Fibroblast of the conjunctiva (primary cell): ENCODE data around the gene PRKAG2.

Experiments used
- DNase-seq: peaks from one replicate; pipeline ENCODE4 v3.0.0-alpha.2; 2010; ENCODE audit warnings: low read depth

Gene PRKAG2

DNA sequence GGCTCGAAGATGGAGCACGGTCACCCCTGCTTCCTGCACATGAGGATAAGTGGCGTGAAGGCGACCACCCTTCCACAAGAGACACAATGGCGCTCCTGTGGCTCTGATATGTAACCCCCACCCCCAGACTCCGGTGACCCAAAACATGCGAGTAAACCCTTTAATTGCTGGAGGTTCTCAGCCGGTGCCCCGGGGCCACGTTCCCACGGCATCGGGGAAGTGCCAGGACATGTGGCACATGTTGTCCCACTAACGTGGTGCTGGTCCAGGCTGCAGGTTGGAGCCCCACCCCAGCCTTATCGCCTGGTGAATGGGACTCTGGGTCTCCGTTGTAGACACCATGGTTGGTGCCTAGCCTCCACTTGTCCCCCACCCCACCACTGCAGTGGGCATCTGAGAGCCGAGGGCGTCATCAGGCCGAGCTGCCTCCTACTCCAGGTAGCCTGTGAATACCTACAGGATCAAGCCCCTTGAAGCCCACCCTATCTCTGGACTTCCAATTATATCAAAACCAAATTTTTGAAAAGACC lies 132.8 kb downstream of the PRKAG2 start:
- DNase-seq, result no peak

GRCh38 chr7:151743481-151743983 lies 133.4 kb downstream of the PRKAG2 start:
- DNase-seq, result no peak

DNA sequence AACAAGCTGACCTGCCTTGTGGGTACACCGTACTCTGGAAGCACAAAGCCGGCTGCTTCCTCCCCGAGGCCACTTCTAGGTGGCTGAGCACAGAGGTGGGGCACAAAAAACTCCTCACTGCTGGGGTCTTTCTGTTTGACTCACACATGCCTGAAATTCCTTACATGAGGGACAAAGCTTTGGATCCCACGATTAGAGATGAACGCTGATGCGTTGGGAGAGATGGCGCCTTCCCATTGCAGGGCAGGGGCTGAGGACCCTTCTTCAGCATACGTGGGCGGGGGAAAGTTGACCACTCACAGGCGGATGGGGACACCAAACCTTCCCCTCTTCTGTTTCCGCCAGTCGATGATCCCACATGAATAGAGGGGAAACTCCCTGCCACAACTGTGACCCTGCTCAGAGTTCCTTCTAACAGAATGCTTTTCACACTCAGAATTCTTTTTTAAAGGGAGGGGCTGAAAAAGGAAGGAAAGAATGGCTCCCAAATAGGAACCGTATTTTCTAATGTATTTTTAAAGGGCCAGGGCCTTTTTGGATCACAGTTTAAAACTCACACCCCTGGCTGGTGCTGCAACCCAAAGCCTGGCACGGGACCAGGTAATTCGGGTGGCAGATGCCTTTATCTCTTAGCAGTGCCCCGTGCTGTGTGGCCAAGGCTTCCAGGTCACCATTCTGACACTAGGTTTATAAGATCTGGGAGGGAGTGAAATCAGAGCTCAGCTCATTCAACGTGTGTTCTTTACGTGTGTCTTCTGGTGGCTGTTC lies 134.0 kb downstream of the PRKAG2 start:
- no peak for DNase-seq

- DNase-seq, result no peak
Observed at GRCh38 chr7:151741585-151741984, 135.3 kb downstream of the PRKAG2 start.

DNA sequence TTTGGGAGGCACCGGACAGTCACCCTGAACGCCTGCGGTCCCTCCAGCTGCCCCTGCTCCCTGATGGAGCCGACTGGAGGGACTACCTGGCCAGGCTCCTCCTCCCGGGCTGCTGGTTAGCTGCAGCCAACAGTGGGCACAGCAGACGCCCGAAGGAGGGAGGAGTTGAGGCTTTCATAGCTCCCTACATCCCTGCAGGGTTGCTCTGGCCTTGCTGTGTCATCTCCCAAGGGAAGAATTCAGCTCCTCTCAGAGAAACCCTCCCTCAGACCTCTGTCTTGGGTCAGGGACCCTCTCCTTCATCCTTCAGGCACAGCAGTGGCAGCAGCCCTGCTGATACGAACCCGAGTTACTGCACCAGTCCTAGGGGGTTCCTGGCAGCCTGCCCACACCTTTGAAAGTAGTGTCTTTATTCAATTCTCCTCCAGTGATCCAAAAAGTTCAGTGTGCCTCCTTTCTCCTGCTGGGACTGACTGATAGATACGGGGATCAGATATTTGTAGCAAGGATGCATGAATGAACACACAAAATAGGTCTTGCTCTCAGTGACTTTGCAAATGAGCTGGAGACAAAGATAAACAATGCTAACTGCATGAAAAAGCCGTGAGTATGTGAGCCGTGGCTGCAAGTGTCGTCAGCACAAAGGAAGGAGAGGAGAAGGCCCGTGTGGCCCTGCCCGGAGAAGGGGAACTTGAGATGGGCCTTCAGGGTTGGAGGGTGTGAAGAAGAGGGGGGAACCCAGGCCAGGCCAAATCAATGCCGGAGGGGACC lies 136.6 kb downstream of the PRKAG2 start:
- DNase-seq, result no peak

DNA sequence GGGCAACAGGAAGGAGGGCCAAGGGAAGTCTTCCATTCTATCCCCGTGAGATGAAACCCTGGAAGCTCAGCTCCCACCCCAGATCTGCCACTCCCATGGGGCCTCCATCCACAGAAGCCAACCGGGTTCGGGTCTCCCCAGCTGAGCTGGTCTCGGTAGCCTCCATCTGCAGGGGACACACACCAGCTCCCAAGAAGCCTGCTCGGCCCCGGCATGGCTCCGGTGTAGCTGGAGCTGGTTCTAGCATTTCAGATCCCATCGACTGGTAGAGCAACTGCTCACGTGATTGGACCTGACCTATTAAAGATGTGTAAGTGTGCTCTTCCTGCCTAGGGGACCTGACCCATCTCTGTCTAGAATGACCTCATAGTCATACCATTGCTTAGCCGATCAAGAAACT lies 138.0 kb downstream of the PRKAG2 start:
- no peak for DNase-seq

GRCh38 chr7:151736403-151736909 lies 140.5 kb downstream of the PRKAG2 start:
- DNase-seq, result peak; percentile 92

GRCh38 chr7:151735851-151736402 lies 141.0 kb downstream of the PRKAG2 start:
- DNase-seq, result no peak

DNA sequence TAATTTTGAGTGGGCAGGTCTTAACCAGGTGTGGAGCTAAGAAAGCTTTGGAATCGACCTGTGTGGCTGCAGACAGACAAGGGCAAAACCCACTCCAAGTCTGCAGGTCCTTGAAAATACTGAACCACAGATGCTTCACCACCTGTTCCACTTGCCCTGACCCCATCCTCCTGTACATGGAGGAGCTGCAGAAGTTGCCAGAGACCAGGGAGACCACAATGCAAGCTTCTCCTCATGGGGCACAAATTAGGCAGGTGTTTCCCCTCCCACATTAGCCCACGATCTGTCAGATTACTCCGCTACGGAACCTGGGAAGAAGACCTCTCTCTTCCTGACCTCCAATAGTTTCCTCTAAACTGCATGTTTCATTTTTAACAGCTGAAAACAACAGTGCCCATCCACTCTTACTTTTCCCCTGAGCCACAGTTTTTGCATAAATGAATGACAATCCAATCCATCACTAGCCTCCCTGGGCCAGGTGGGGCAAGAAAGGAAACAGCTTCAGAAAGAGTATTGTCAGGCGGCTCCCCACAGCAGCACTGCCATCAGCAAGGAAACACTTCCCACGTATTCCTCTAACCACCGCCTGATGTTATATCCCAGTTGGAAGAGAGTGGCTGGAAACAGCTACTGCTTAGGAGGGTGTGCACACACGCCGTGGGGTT lies 141.6 kb downstream of the PRKAG2 start:
- DNase-seq, result no peak

DNA sequence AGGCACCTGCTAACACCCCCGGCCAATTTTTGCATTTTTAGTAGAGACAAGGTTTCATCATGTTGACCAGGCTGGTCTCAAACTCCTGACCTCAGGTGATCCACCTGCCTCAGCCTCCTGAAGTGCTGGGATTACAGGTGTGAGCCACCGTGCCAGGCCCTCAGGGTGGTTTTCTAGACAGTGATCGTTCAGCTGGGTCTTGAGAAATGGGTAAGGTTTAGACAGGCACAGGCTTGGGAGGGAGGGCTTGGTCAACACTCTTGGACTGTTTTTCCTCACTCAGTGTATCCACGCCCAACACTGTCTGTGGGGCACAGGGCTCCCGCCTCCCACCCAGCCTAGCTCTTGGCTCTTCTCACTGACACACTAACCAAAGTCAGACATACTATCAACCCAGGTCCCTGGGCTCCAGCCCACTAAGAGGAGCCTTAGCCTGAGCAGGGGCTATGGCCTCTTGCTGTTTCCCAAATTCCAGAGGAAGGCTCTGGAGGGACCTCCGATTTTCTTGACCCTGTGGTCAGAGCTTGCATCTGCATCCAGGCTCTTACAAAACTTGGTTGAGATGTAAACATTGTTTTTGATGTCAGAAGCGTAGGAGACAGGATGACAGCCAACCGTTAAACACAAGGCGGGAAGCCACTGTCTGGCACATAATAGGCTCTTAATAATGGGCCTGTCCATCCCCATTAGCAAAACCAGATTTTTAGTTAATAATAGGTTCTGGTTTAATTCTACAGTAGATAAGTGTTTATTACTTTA lies 143.9 kb downstream of the PRKAG2 start:
- no peak for DNase-seq

DNA sequence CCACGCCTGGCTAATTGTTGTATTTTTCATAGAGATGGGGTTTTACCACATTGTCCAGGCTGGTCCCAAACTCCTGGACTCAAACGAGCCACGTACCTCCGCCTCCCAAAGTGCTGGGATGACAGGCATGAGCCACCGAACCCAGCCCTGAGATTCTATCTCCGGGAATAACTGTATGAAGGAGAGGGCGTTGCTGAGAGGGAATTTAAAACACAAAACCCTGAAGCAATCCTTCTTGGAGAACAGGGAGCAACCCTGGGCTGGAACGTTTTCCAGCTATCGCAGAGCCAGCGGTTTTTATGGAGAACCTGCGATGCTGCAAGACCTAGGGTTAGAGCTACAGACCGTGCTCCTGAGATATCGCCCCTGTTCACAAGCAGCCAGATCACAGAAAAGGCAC lies 144.6 kb downstream of the PRKAG2 start:
- DNase-seq, result no peak

DNA sequence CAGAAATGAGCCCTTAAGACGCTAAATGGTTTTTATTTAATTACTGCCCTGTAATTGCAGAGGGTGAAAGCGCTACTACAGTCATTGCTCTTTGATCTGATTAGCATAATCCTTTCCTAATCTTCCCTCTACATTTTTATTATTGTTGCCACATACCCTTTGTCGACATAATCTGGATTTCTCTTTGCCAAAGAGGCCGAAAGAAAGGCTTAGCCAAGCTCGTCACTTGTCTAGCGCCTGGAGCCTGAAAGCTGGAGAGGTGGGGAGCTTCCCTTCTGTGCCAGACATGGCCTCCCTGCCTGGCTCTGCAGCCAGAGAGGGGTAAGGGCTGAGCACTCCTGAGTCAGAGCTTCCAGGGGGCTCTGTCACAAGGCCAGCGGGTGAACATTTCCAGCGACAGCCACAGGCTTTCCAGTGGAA lies 145.9 kb downstream of the PRKAG2 start:
- no peak for DNase-seq

DNA sequence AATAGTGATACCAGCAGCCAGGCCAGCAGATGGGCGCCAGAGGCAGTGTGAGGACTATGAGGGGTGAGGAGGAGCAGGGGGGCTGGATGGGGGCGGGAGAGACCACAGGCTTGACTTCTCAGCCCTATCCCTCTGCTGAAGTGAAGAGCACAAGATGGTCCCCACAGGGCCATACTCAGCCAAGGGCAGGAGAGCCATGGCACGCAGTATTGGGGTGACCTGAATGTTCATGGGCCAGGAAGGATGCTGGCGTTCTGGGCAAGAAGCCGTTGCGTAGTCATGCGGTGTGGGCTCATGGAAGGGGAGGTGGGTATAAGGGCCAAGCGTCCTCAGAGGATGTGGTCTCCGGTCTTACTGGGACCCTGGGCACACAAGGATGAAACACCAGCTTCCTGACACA lies 146.3 kb downstream of the PRKAG2 start:
- DNase-seq, result no peak

DNA sequence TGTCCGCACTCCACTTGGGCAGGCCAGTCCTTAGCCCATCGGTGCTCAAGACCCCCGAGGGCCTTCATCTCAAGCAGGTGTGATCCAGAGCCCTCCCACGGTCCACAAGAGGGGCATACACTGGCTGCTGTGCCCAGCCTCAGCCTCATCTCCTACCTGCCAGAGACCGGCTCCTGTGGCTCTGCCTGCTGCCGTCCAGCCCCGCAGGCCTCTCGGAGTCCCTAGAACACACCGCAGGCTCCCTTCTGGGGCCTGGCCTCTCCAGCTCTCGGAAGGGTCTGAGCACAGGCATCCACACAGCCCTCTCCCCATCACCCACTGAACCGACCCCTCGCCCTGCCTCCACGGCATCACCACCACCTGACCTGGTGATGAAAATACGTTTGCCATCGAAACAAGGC lies 147.4 kb downstream of the PRKAG2 start:
- DNase-seq, result no peak

DNA sequence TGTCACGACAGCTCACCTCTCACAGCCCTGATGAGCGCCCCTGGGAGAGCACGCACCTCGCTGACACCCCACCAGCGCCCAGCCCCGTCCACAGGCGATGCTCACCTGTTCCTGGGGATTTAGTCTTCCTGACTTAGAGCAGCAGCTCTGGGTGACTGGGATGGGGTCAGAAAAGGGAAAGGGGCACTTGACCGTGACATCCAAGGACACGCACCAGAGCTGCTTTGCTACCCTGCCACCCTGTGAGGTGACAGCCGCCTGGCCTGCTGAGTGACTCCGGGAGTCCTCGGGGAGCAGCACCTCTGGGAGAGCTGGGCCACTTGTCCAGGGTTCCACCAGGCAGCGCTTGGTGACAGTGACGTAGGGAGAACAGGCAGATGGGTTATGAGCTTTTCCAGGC lies 148.2 kb downstream of the PRKAG2 start:
- no peak for DNase-seq

DNA sequence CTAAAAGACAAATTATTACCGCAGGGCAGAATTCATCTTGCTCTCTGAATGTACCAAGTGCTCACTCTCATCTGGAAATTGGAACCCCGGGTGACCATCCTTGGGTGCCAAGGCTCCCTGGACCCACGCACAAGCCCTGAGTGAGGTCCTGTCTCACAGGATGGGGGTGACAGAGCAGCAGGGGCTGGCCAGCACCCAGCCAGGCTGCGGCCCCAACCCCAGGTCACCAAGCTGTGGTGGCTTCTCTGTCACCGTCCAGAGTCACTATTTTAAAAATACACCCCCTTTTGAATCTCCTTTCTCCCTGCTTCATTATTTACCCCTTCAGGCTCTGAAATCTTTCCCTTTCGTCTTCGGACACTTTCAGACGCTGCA lies 148.6 kb downstream of the PRKAG2 start:
- no peak for DNase-seq

- DNase-seq, result peak; percentile 94
Observed at GRCh38 chr7:151727579-151728285, 149.2 kb downstream of the PRKAG2 start.

DNA sequence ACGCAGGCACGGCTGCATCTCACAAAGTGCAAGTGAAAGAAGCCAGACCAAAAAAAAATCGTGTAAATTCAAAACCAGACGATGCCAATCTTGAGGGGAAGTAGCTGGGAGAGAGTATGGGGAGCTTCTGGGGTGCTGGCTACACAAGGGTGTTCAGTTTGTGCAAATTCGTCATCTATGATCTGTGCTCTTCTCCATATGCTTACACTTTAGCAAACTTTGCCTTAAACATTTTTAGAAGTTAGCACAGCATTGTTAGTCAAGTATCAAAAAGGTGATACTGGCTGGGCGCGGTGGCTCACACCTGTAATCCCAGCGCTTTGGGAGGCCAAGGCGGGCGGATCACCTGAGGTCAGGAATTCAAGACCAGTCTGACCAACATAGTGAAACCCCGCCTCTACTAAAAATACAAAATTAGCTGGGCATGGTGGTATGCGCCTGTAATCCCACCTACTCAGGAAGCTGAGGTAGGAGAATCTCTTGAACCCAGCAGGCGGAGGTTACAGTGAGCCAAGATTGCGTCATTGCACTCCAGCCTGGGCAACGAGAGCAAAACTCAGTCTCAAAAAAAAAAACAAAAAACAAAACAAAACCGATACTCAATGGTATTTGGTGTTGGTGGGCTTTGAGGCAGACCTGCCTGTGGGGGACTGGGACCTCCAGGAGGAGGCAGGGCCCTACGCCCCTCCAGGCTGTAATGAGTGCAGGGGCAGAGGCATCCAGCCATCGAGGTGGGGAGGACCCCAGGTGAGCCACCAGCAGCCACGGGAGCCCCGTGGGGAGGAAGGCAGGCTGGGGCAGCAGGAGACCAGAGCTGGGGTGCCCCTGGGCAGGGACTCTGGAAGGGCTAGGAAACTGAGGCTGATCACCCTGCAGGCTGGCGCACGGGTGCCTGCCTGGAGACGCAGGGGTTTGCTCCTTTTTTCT lies 150.0 kb downstream of the PRKAG2 start:
- DNase-seq, result no peak

GRCh38 chr7:151725844-151726651 lies 150.9 kb downstream of the PRKAG2 start:
- DNase-seq, result no peak
